GM23338 (cell line): ENCODE data around the gene FOXN4. TPM values are rescaled to one million over a fixed set of nuclear protein-coding genes. Genes with fewer than 3 reads are reported as not detected.

ENCODE experiments used
- ATAC-seq: fragments of 200-7000 bp; cut with Tn5 transposase; 3 replicates; pipeline ENCODE4 v1.9.1; 2020
- DNase-seq: peaks from one replicate; pipeline ENCODE4 v3.0.0-alpha.2; 2015; ENCODE audit warnings: low spot score
- H2AFZ ChIP-seq: fragments of 200-600 bp; sonication (generic); 2 replicates; pipeline ENCODE4 v1.8.0; 2016; ENCODE audit warnings: antibody characterized with exemption, mild to moderate bottlenecking, moderate library complexity
- H3F3A ChIP-seq: fragments of 200-600 bp; sonication (generic); replicated peaks from 2 replicates; pipeline ENCODE4 v1.8.0; 2017; ENCODE audit warnings: antibody characterized with exemption, mixed run types, low read depth
- H3K27ac ChIP-seq: fragments of 200-600 bp; sonication (generic); 2 replicates; pipeline ENCODE4 v1.6.1; 2016; ENCODE audit warnings: low read depth
- H3K27me3 ChIP-seq: fragments of 200-600 bp; sonication (generic); 2 replicates; pipeline ENCODE4 v1.8.0; 2016; ENCODE audit warnings: mild to moderate bottlenecking, mixed run types, moderate library complexity; ENCODE audit not compliant: insufficient read depth
- H3K36me3 ChIP-seq: fragments of 200-600 bp; sonication (generic); 2 replicates; pipeline ENCODE4 v1.8.0; 2016; ENCODE audit warnings: mild to moderate bottlenecking; ENCODE audit not compliant: insufficient read depth
- H3K4me1 ChIP-seq: fragments of 200-600 bp; sonication (generic); 2 replicates; pipeline ENCODE4 v1.8.0; 2016; ENCODE audit warnings: mild to moderate bottlenecking, moderate library complexity; ENCODE audit not compliant: insufficient read depth
- H3K4me2 ChIP-seq: fragments of 200-600 bp; sonication (generic); 2 replicates; pipeline ENCODE4 v1.7.1; 2017; ENCODE audit warnings: mixed run types
- H3K4me3 ChIP-seq: fragments of 200-600 bp; sonication (generic); 2 replicates; pipeline ENCODE4 v1.6.1; 2016; ENCODE audit warnings: mixed run types
- H3K79me2 ChIP-seq: fragments of 200-600 bp; sonication (generic); replicated peaks from 2 replicates; pipeline ENCODE4 v1.8.0; 2017; ENCODE audit warnings: mild to moderate bottlenecking; ENCODE audit not compliant: insufficient read depth
- H3K9me2 ChIP-seq: fragments of 200-600 bp; sonication (generic); 2 replicates; pipeline ENCODE4 v1.8.0; 2017; ENCODE audit not compliant: insufficient read depth
- H4K20me1 ChIP-seq: fragments of 200-600 bp; sonication (generic); replicated peaks from 2 replicates; pipeline ENCODE4 v1.8.0; 2017; ENCODE audit warnings: mild to moderate bottlenecking; ENCODE audit not compliant: insufficient read depth
- H3K27ac Mint-ChIP-seq: 2 replicates; pipeline ENCODE4 v1.8.0; 2020; ENCODE audit warnings: inconsistent platforms, mild to moderate bottlenecking, moderate library complexity, mixed read lengths
- H3K27me3 Mint-ChIP-seq: 3 replicates; pipeline ENCODE4 v1.8.0; 2022; ENCODE audit warnings: low read depth, mild to moderate bottlenecking, moderate library complexity, mixed read lengths, inconsistent platforms; ENCODE audit not compliant: insufficient read depth, poor library complexity
- H3K36me3 Mint-ChIP-seq: 3 replicates; pipeline ENCODE4 v1.8.0; 2021; ENCODE audit warnings: low read depth, mild to moderate bottlenecking, inconsistent platforms, moderate library complexity, mixed read lengths
- H3K4me1 Mint-ChIP-seq: 3 replicates; pipeline ENCODE4 v1.8.0; 2020; ENCODE audit warnings: mild to moderate bottlenecking, inconsistent platforms, mixed read lengths
- H3K4me3 Mint-ChIP-seq: 3 replicates; pipeline ENCODE4 v1.8.0; 2021; ENCODE audit warnings: moderate library complexity, mild to moderate bottlenecking, inconsistent platforms, mixed read lengths
- H3K9me3 Mint-ChIP-seq: 3 replicates; pipeline ENCODE4 v1.8.0; 2020; ENCODE audit warnings: moderate library complexity, mild to moderate bottlenecking, inconsistent platforms, mixed read lengths
- CREB1 ChIP-seq: fragments of 250-450 bp; sonication (Bioruptor Pico); IDR thresholded peaks from 2 replicates; pipeline ENCODE4 v1.5.0; 2020; ENCODE audit warnings: low read depth, mild to moderate bottlenecking, moderate library complexity
- CTCF ChIP-seq, 2 experiments: fragments of 200-600 bp in 1 of 2; sonication (generic) in 1 of 2; conservative IDR thresholded peaks; 2 replicates each; pipeline versions ENCODE4 v1.5.1 to v1.6.1; 2016 to 2017; ENCODE audit warnings: antibody characterized with exemption in 2 of 2, low read depth in 2 of 2, mild to moderate bottlenecking in 2 of 2, moderate library complexity in 1 of 2
- ETS1 ChIP-seq: IDR thresholded peaks from 2 replicates; pipeline ENCODE4 v1.6.1; 2016; ENCODE audit warnings: antibody characterized with exemption
- EZH2 ChIP-seq: fragments of 200-600 bp; sonication (generic); IDR thresholded peaks from one replicate; pipeline ENCODE4 v1.8.0; 2017; ENCODE audit warnings: antibody characterized with exemption, mild to moderate bottlenecking, low read depth; ENCODE audit not compliant: unreplicated experiment
- EZH2phosphoT487 ChIP-seq: fragments of 200-600 bp; sonication (generic); IDR thresholded peaks from one replicate; pipeline ENCODE4 v1.8.1; 2018; ENCODE audit warnings: antibody characterized with exemption; ENCODE audit not compliant: unreplicated experiment
- JUNB ChIP-seq: IDR thresholded peaks from one replicate; pipeline ENCODE4 v1.6.1; 2016; ENCODE audit warnings: antibody characterized with exemption; ENCODE audit not compliant: unreplicated experiment
- NANOG ChIP-seq: IDR thresholded peaks from 2 replicates; pipeline ENCODE4 v1.6.1; 2016; ENCODE audit warnings: antibody characterized with exemption, borderline replicate concordance
- POLR2AphosphoS5 ChIP-seq: IDR thresholded peaks from 2 replicates; pipeline ENCODE4 v1.6.1; 2016; ENCODE audit warnings: antibody characterized with exemption, low read depth
- REST ChIP-seq: IDR thresholded peaks from one replicate; pipeline ENCODE4 v1.6.1; 2018; ENCODE audit warnings: antibody characterized with exemption; ENCODE audit not compliant: unreplicated experiment
- STAT1 ChIP-seq: IDR thresholded peaks from one replicate; pipeline ENCODE4 v1.6.1; 2016; ENCODE audit warnings: antibody characterized with exemption; ENCODE audit not compliant: unreplicated experiment
- ZNF114 ChIP-seq: fragments of 250-450 bp; sonication (Bioruptor Pico); IDR thresholded peaks from 2 replicates; pipeline ENCODE4 v1.5.0; 2020; ENCODE audit warnings: mild to moderate bottlenecking, moderate library complexity
- ZNF331 ChIP-seq: fragments of 250-450 bp; sonication (Bioruptor Pico); IDR thresholded peaks from 2 replicates; pipeline ENCODE4 v1.5.0; 2020; ENCODE audit warnings: low read depth, mild to moderate bottlenecking, moderate library complexity
- ZNF462 ChIP-seq: fragments of 250-450 bp; sonication (Bioruptor Pico); IDR thresholded peaks from 2 replicates; pipeline ENCODE4 v1.5.0; 2020; ENCODE audit warnings: mild to moderate bottlenecking, moderate library complexity
- polyA plus RNA-seq: library from polyadenylated mRNA; unstranded; fragments of >200 nt; fragmentation: Nextera tagmentation; extraction: Ambion mirVana; gene quantifications from 2 replicates; pipeline ENCODE4 v1.2.1, GENCODE V29; 2016
- total RNA-seq: library from RNA; depleted of rRNA; stranded (reverse); fragments of >200 nt; shearing (Covaris generic); gene quantifications from 2 replicates; pipeline ENCODE4 v1.2.3, GENCODE V29; 2014

The FOXN4 gene
- total and polyA plus RNA-seq, 2 experiments from 2014 or later, result 0.35 to 0.47 TPM

- Mint-ChIP-seq H3K4me3 (no peak overlapping the region), H3K36me3 (peaks cover 3% of the 10 kb centered on the region; the same call in 1 of the 3 replicates)
- no peak for ATAC-seq
Measured at GRCh38 chr12:109264943-109265650, 44.0 kb downstream of the FOXN4 start.

More at GRCh38 chr12:109264943-109265650, 44.0 kb downstream of the FOXN4 start:
- Mint-ChIP-seq H3K4me1 (peaks cover 16% of the 10 kb centered on the region), H3K9me3 (peaks cover 2% of the 10 kb centered on the region; the same call in 1 of the 3 replicates), H3K27me3 (peaks cover 6% of the 10 kb centered on the region), H3K27ac (peak overlapping the region; percentile 59; the same call in 1 of the 2 replicates)
- Histone ChIP-seq H3K4me2 (no peak overlapping the region), H3K9me2 (no peaks in the 10 kb centered on the region), H3K79me2 (no peaks in the 10 kb centered on the region), H3K4me3 (no peak overlapping the region), H3K27ac (no peak overlapping the region), H4K20me1 (no peaks in the 10 kb centered on the region), H3F3A (no peaks in the 10 kb centered on the region), H3K4me1 (no peaks in the 10 kb centered on the region; the same call in 1 of the 2 replicates), H3K36me3 (no peaks in the 10 kb centered on the region), H3K27me3 (no peaks in the 10 kb centered on the region), H2AFZ (no peak overlapping the region)
- TF ChIP-seq POLR2AphosphoS5 (no peak), EZH2phosphoT487 (no peak), ZNF114 (no peak), REST (no peak), EZH2 (no peak), ZNF462 (CRISPR knock-in tag) (no peak), JUNB (no peak), CREB1 (CRISPR knock-in tag) (no peak), ETS1 (no peak), ZNF331 (CRISPR knock-in tag) (no peak), STAT1 (no peak), CTCF (conservative IDR thresholded peaks at IDR 0.05; ENCODE audit: low read depth in 2 of 2) (no peak), NANOG (no peak)
- DNase-seq, result no peak
